A204.1 (cell line): Measurements from ENCODE around the gene RAD9B.
"Not testable (repeated sequence)": the region's sequence is repeated elsewhere in the genome, so short reads cannot be mapped to it uniquely, and the experiment has no call there.

Experiments used
- FAIRE-seq: peaks from 2 replicates; lab custom pipeline; 2012; peaks lifted over from hg19 to GRCh38; lab: Jason Lieb, UNC

RAD9B gene

DNA sequence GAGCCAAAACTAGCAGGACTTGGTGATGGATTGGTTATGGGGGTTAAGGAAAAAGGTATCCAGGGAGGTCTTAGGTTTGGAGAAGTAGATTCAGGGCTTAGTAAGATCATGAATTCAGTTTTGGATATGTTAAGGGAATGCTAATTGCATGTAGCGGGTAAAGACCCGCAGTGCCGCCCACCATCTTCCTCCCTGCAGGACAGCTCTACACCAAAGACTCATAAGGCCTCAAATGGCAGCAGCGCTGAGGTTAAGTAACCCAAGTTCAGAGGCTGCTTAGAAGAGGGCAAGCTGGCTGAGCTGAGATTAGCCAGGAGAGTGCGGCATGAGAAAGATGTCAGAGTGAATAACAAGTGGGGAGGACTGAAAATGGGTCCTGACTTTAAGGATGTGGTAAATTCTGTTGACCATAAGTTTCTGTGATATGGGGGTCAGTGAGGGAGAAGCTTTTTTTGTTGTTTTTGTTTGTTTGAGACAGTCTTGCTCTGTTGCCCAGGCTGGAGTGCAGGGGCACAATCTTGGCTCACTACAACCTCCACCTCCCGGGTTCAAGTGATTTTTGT is 26.2 kb downstream of the RAD9B start:
- FAIRE-seq: no peak

DNA sequence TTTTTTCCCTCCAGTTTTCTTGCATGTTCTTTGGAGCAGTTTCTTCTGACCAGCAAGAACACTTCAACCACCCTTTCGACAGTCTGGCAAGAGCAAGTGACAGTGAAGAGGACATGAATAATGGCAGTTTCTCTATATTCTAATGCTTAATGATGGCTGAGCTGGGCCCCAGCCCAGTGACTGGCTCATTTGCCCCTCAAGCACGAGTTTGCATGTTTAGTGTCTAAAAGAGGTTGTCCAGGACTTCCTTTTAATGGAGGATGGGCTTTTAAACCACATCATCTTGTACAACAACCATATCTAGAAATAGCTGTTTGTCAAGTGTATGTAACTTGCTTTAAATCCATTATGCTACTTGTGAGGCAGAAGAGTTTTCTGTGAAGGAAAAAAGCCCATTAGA is 28.4 kb downstream of the RAD9B start:
- no peak for FAIRE-seq

DNA sequence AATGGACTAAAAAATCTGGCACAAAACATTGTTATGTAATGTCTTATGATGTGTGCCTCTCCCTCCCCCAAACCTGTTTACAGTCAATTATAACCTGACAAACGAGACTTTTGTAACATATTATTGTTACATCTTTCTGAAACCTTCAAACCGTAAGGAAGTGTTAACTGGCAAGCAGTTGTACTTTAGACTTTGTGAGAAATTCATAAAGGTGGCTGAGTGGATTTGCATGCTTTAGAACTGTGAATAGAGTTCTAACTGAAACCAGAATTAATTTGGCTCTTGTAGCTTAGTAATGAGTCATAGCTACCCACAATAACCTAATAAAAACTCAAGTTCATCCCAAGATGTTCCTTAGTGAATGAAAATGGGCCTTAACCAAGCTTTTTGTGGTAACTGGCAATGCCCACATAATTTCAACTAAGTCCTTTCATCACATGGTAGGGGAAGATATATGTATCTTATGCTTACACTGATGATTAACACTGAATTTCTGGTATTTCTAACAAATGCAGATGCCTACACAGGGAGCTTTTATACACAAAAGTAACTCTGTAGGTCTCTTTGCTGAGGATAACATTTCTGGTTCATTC is 29.7 kb downstream of the RAD9B start:
- no peak for FAIRE-seq

DNA sequence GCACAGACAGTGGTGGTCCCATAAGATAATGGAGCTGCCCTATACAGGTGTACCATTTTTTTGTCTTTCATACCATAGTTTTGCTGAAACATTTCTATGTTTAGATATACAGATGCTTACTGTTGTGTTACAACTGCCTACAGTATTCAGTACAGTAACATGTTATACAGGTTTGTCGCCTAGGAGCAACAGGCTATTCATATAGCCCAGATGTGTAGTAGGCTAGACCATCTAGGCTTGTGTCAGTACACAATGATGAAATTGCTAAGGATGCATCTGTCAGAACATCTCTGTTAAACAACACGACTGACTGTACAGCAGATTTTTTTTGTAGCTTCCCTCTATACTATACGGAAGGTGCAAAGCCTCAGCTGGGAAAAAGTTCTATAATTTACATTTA is 30.5 kb downstream of the RAD9B start:
- no peak for FAIRE-seq

DNA sequence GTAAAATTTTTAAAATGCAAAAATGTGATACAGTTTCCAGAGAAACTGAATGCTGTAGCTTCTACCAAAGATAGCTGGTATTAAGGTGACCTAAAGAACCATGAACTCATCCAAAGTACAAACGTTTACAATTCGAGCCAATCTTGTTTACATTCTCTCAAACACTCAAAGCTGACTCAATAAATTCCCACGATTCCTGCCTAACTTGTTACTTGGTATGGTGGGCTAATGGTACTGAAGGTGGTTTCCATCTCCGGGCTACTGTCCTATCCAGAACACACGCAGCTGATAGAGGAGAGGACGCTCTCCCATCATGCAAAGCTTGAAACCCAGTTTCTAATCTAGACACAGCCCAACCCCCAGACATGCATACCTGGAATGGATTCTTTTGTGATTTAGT is 31.5 kb downstream of the RAD9B start:
- FAIRE-seq: no peak

DNA sequence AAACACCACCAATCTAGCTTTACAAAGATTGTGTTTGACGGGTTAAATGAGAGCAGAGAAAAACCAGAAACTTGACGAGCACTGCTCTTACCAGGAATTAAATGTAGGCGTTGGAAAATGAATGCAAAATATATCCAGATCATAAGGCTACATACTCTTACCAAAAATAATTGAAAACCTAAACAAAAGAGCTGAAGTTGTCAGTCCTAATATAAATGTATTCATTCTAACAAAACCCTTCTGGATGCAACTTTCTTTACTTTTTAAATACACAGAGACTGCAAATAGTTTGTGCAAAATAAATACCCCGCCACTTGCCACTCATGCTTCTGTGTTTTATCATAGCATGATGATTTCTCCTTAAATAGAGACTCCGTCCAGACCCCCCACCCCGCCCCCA is 32.7 kb downstream of the RAD9B start:
- no peak for FAIRE-seq

DNA sequence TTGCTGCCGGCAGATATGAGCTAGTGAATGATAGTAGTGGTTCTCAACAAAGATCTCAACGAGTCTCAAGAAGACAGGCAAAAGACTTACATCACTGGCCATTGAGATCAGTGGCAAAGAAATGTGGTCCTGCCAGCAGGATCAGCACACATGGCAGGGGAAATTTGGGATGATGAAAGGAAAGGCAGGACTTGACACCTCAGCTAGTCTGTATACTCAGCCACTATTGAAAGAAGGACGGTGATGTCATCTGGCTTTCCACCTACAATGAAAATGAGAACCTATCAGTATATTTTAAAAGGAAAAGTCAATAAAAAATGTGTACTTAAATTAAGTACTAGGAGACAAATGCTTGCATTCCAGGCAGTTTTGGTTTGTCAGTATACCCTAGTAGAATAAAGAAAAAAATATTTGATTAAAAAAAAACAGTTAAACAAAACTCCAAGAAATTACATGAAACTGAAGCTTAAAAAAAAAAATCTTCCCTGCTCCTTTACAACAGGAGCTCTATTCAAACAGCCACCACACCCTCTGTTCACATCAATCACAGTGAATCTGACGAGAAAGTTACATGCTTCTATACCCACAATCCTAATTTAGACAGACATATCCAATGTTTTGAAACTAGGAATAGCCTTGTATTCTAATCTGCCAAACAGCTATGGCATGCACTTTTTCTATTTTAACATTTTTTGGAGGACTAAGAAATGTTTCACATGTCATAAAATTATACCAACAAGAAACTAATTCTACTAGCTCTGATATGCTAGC is 34.9 kb downstream of the RAD9B start:
- FAIRE-seq: no peak

DNA sequence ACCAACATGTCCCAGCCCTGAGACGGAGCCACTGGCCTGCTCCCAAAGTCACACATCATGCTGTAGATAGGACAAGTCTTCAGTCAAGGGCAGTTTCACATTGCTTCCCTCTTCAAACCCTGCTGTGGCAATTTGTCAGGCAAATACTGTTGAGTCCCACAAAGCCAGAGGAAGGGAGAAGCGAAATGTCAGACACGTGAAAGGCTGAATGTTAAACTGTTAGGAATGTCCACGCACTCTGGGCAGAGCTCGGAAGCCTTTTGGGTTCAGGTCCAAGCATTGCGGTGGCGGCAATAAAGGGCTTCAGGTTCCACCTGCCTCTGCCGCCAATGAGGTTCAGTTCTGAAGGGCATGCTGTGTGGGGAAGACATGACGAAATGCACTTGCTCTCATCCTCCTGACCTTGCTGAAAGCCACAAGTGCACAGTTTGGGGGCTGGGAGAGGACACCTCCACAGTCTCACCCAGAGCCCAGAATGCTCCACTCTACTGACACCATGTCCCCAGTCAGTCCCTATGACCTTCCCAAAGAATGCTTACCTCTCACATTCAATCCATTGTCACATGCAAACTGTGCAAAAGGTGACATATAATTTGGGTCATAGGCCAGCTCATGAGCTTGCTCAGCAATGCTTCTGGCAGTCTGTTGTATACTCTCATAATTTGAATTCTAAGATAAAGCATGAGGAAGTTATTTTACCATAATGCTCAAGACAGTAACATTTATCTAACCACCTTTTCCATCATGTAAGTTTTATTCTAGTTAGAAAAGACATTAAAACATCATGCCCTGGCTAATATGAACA is 35.7 kb downstream of the RAD9B start:
- no peak for FAIRE-seq

DNA sequence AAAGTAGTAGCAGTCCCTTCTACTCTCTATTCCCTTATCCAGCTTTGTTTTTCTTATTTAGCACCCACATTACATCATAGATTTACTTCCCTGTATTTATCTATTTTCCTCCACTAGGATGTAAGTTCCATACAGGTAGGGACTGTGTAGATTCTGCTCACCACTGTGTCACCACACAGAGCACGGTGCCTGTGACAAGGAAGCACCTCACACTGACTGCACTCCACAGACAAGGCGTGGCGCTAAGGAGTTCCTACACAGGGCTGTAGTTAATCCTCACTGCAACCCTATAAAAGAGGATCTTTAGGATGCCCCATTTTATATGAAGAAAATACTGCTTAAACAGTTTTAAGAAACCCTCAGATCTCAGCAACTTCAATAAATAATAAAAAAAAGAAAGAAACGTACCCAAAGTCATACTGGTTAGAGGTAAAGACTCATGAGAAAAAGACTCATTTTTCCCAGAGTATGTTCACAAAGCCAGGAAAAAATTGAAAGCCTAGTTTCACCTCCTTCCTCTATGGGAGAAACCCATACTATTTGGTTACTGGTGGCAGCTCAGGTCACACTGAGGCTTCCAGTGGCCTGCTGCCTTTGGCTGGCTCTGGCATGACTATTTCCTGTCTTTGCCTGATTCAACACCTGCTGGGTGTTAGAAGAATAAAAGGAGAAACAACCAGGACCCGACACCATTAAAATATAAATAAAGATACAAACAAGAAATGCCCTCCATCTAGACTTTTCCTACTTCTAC is 36.9 kb downstream of the RAD9B start:
- FAIRE-seq: no peak

DNA sequence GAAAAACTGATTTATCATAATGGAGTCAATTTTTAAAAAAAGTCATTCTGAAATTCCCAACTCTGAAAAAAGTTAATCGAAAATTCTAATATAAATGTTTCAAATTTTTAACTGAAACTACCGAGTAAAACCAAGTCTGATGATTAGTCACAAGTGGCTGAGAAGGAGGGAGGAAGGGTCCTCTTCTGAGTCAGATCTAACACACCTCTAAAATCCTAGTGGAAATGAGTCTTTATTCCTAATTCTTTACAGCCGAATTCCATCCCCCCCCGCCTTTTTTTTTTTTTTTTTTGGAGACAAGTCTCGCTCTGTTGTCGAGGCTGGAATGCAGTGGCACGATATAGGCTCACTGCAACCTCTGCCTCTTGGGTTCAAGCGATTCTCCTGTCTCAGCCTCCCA is 37.9 kb downstream of the RAD9B start:
- FAIRE-seq: no peak

DNA sequence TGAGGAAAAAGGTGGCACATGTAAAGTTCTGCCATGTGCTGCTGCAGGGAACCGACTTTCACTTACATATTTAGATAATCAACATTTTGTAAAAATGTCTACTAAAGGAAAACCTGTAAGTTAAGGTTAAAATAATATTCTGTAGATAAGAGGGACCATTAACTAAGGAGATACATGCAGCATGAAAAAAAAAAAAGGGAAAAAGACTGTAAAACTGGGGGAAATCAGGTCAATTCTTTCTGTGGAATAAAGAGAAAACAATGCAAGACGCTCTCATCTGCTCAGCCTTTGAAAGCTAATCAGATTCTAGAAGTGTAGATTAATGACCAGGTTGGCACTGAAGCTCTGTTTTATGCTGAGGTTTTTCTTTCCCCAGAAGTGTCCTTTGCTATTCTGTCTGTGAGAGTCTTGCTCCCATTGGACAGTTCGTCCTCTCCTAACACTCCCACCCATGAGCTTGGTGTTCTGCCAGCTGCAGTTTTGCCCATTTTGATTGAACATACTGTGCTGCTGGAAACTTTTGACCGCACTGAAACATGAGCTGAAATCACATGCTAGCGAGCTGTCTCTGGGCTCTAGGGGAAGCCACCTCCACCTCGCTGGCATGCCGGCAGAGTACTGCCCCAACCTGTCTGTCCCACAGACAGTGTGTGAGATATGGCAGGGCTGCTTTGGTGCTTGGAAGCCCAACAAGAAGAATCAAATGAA is 41.3 kb downstream of the RAD9B start:
- FAIRE-seq: no peak

DNA sequence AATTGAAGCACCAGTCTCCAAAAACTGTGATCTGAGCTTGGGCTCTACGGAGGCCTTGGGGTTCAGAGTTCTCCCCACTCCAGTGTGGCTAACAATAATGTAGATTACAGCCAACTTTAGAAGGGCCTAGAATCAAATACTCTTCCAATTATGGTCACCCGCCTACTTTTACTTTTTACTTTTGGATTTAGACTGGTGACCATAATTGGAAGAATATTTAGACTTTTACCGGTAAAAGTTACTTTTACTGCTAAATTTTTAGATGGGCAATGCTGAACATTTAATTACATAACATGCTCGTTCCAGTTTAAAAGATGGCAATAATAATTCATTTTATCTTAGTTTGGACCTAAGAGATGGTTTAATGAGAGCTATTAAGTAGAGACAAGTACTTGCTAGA is 41.8 kb downstream of the RAD9B start:
- FAIRE-seq: no peak

DNA sequence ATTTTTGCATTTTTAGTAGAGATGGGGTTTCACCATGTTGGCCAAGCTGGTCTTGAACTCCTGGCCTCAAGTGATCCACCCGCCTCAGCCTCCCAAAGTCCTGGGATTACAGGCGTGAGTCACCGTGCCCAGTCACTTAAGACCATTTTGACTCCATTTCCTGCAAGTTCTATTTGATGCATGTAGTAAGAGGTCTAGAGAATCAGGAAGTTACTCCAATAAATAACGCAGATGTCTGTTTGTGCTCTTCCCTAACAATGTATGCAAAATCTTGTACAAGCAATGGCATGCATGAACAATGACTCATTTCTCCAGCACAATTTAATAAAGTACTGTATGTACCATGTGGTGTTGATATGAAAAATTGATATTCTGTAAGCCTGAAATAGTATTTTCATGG is 43.1 kb downstream of the RAD9B start:
- not testable (repeated sequence) for FAIRE-seq

DNA sequence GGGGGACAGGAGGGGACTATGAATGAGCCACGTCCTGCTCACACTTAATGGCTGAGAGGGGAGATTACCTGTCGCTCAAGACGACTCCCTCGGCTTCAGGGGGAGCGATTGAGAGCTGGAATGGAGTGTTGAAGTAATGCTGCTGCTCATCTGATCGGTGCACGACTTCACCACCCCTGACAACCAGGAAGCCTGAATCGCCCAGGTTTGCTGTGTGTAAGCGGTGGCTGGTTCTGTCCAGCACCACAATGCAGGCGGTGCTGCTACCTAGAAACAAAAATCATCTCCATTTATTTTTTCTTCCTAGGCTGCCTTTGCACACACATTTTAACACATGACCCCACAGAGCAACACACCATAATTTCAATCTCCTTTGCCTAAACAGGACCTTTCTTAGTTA is 43.7 kb downstream of the RAD9B start:
- FAIRE-seq: no peak

DNA sequence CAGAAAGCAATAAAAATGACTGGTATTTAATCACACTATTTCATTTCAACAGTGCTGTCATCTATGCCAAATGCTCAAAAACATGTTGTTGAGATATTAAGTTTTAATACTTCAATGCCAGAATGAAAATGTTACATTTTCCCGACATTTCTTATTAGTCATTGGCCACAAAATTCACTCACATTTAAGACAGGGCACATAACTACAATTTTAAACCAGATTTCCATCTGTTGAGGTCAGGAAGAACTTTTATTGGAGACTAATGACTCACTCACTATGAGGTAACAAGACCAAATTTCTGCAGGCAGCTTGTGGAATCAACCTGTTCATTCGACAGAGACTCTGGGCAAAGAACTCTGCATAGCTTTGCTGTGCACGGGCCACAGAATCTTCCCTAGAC is 44.2 kb downstream of the RAD9B start:
- no peak for FAIRE-seq

DNA sequence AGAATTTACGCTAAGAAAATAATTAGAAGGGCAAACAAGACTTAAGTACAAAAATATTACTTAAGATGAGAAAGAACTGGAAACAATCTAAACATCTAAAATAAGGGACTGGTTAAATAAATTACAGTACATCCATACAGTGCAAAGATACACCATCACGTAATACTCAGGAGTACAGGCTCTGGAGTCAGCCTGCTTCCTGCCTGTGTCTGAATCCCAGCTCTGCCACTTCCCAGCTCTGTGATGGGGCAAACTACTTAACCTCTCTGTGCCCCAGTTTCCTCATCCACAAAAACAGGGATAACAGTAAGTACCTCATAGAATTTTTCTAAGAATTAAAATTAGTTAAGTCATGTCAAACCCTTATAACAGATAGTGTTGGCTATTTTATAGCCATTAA is 45.0 kb downstream of the RAD9B start:
- FAIRE-seq: no peak

DNA sequence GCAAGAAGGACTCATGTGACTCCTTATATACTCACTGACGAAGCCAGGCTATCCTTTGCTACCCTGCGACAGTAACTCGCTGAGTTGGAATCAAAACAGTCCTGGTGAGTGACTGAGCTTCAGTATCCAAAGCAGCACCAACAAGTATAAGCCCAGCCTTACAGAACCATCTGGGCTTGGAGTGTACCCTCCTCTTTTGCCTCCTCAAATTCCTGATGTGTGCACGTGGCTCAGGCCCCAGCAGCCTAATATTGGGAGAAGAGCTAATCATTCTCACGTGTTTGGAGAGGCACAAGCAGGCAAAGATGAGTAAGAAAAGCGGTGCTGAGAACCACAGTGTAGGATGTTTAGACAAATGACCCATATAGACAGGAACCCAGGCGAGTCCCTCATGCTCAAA is 46.5 kb downstream of the RAD9B start:
- FAIRE-seq: no peak

DNA sequence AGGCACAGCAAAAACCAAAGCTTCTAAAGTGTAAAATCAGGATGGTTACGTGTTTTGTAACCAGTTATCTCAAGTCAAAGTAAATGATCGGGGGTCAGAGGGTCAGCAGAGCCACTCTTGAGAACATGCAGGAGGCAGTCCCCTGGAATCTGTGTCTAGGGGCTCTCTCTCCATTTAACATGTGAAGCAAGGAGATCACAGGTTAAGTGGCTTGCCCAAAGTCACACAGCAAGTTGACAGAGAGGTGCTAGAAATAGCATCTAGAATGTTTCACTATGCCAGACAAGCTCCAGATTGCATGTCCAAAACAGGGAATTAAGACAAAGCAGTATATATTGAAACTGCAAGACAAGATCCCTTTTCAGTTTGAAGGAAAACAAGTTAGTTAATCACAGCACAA is 47.6 kb downstream of the RAD9B start:
- no peak for FAIRE-seq

DNA sequence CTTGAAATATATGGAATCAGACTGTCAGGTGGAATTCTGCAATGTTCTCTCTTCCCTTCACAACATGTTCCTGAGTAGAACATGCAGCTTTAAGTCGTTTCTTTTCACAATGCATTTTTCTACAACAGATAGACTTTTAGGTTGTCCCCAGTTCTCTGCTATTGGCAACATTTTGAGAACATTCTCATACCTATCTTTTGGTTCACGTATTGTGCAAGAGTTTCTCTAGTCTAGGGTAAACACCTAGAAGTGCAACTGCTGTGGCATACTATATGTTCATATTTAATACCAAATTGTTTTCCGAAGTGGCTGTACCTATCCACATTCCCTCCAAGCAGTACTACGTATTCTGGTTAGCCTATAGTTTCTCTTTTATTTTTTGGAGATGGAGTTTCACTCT is 48.9 kb downstream of the RAD9B start:
- no peak for FAIRE-seq
